SK-N-SH (cell line): ENCODE measurements around the gene RAPGEFL1. TPM values are rescaled to one million over a fixed set of nuclear protein-coding genes. Genes with fewer than 3 reads are reported as not detected.
"Not testable (repeated sequence)": the region's sequence is repeated elsewhere in the genome, so short reads cannot be mapped to it uniquely, and the experiment has no call there.

Experiments
- CTCF ChIA-PET: fragments of 300-600, 350-600 bp; formaldehyde crosslinking; extraction: SDS; loops from one replicate; lab custom pipeline; 2021; lab: Yijun Ruan, JAX
- POLR2A ChIA-PET: fragments of 350-600 bp; sonication (Branson Sonifier 250); formaldehyde crosslinking; extraction: SDS; loops from one replicate; lab custom pipeline; 2020; ENCODE audit warnings: antibody characterized with exemption, inconsistent platforms; lab: Yijun Ruan, JAX
- DNase-seq: peaks from one replicate; pipeline ENCODE4 v3.0.0; 2012
- H2AFZ ChIP-seq: fragments of 200-600 bp; sonication (generic); 2 replicates; pipeline ENCODE4 v1.8.1; 2016; ENCODE audit warnings: antibody characterized with exemption, mild to moderate bottlenecking, low read depth
- H3F3A ChIP-seq: fragments of 200-600 bp; sonication (generic); replicated peaks from 2 replicates; pipeline ENCODE3; 2016; ENCODE audit warnings: antibody characterized with exemption, mild to moderate bottlenecking; ENCODE audit not compliant: insufficient read depth
- H3K27ac ChIP-seq, 2 experiments: fragments of 200-500 bp in 1 of 2; fragments of 200-600 bp in 1 of 2; sonication (Bioruptor generic) in 1 of 2; sonication (generic), shearing (Covaris generic) in 1 of 2; 2 replicates each; pipeline versions ENCODE4 v1.5.1 to v1.6.1; 2014 to 2016; ENCODE audit warnings: low read depth in 2 of 2, inconsistent platforms in 1 of 2, low read length in 1 of 2, mild to moderate bottlenecking in 1 of 2, mixed read lengths in 1 of 2
- H3K27me3 ChIP-seq: fragments of 200-600 bp; sonication (generic), shearing (Covaris generic); 2 replicates; pipeline ENCODE4 v1.6.1; 2016; ENCODE audit warnings: mixed run types; ENCODE audit not compliant: insufficient read depth
- H3K36me3 ChIP-seq, 2 experiments: fragments of 200-500 bp in 1 of 2; fragments of 200-600 bp in 1 of 2; sonication (Bioruptor generic) in 1 of 2; sonication (generic) in 1 of 2; replicated peaks in 1 of 2; 2 replicates each; pipeline versions ENCODE3 to v1.5.1; 2014 to 2016; ENCODE audit warnings: low read length in 1 of 2, mild to moderate bottlenecking in 1 of 2; ENCODE audit not compliant: insufficient read depth in 2 of 2, control insufficient read depth in 1 of 2
- H3K4me1 ChIP-seq, 2 experiments: fragments of 200-500 bp in 1 of 2; fragments of 200-600 bp in 1 of 2; sonication (Bioruptor generic) in 1 of 2; sonication (generic), shearing (Covaris generic) in 1 of 2; 2 replicates each; pipeline versions ENCODE4 v1.5.1 to v1.6.1; 2014 to 2016; ENCODE audit warnings: low read depth in 1 of 2, low read length in 1 of 2, mixed run types in 1 of 2; ENCODE audit not compliant: insufficient read depth in 2 of 2, control insufficient read depth in 1 of 2
- H3K4me2 ChIP-seq: fragments of 200-600 bp; sonication (generic), shearing (Covaris generic); 2 replicates; pipeline ENCODE4 v1.6.1; 2017; ENCODE audit warnings: mixed run types
- H3K4me3 ChIP-seq, 2 experiments: fragments of 200-500 bp in 1 of 2; fragments of 200-600 bp in 1 of 2; sonication (Bioruptor generic) in 1 of 2; sonication (generic), shearing (Covaris generic) in 1 of 2; 2 replicates each; pipeline versions ENCODE4 v1.5.1 to v1.8.1; 2014 to 2016; ENCODE audit warnings: low read depth in 2 of 2, inconsistent platforms in 1 of 2, low read length in 1 of 2, mild to moderate bottlenecking in 1 of 2, mixed read lengths in 1 of 2, moderate library complexity in 1 of 2
- H3K79me2 ChIP-seq: fragments of 200-600 bp; sonication (generic); 2 replicates; pipeline ENCODE4 v1.8.1; 2017; ENCODE audit warnings: mild to moderate bottlenecking; ENCODE audit not compliant: insufficient read depth
- H3K9ac ChIP-seq: fragments of 200-600 bp; sonication (generic); 2 replicates; pipeline ENCODE4 v1.6.1; 2017; ENCODE audit warnings: mixed run types
- H3K9me2 ChIP-seq: fragments of 200-600 bp; sonication (generic); 2 replicates; pipeline ENCODE4 v1.6.1; 2017; ENCODE audit warnings: mixed run types
- H3K9me3 ChIP-seq: fragments of 200-600 bp; sonication (generic); 2 replicates; pipeline ENCODE4 v1.6.1; 2017; ENCODE audit warnings: mixed run types, mild to moderate bottlenecking, moderate library complexity
- H4K20me1 ChIP-seq: fragments of 200-600 bp; sonication (generic); 2 replicates; pipeline ENCODE4 v1.6.1; 2017; ENCODE audit warnings: mild to moderate bottlenecking, mixed run types; ENCODE audit not compliant: insufficient read depth
- CHD2 ChIP-seq: fragments of 150-350 bp; IDR thresholded peaks from 2 replicates; pipeline ENCODE4 v1.6.1; 2018; ENCODE audit warnings: low read length; ENCODE audit not compliant: partially characterized antibody
- ELF1 ChIP-seq: IDR thresholded peaks from 2 replicates; pipeline ENCODE4 v1.4.0; 2012
- EZH2phosphoT487 ChIP-seq: fragments of 200-600 bp; sonication (generic); IDR thresholded peaks from 2 replicates; pipeline ENCODE4 v1.6.1; 2017; ENCODE audit warnings: low read depth, mixed run types, mild to moderate bottlenecking, antibody characterized with exemption, moderate library complexity, borderline replicate concordance
- FOSL2 ChIP-seq: IDR thresholded peaks from 2 replicates; pipeline ENCODE4 v1.4.0; 2012; ENCODE audit warnings: low read depth, mild to moderate bottlenecking, moderate library complexity, borderline replicate concordance
- JUND ChIP-seq: IDR thresholded peaks from 2 replicates; pipeline ENCODE4 v1.4.0; 2012
- MXI1 ChIP-seq: IDR thresholded peaks from 2 replicates; pipeline ENCODE4 v1.6.1; 2012; ENCODE audit warnings: mild to moderate bottlenecking, low read depth, low read length, improper control_type of control experiment
- NFIC ChIP-seq: IDR thresholded peaks from 2 replicates; pipeline ENCODE4 v1.4.0; 2012; ENCODE audit warnings: borderline replicate concordance
- NRF1 ChIP-seq: IDR thresholded peaks from 2 replicates; pipeline ENCODE4 v1.6.1; 2012; ENCODE audit warnings: low read depth, mild to moderate bottlenecking, low read length
- POLR2AphosphoS5 ChIP-seq: IDR thresholded peaks from 2 replicates; pipeline ENCODE4 v1.6.1; 2012; ENCODE audit warnings: low read depth, low read length
- RAD21 ChIP-seq: IDR thresholded peaks from 2 replicates; pipeline ENCODE4 v1.6.1; 2012; ENCODE audit warnings: mild to moderate bottlenecking, low read length
- RCOR1 ChIP-seq: fragments of 150-350 bp; IDR thresholded peaks from 2 replicates; pipeline ENCODE4 v1.6.1; 2017; ENCODE audit warnings: antibody characterized with exemption, low read length
- RXRA ChIP-seq: IDR thresholded peaks from 2 replicates; pipeline ENCODE4 v1.4.0; 2012; ENCODE audit warnings: low read depth, mild to moderate bottlenecking, borderline replicate concordance
- SIN3A ChIP-seq: IDR thresholded peaks from 2 replicates; pipeline ENCODE4 v1.6.1; 2012; ENCODE audit warnings: low read depth, mild to moderate bottlenecking, low read length, moderate library complexity, borderline replicate concordance
- SMC3 ChIP-seq: IDR thresholded peaks from 2 replicates; pipeline ENCODE4 v1.6.1; 2012; ENCODE audit warnings: low read depth, low read length, improper control_type of control experiment
- TAF1 ChIP-seq: IDR thresholded peaks from 2 replicates; pipeline ENCODE4 v1.6.1; 2012; ENCODE audit warnings: low read depth, mild to moderate bottlenecking, low read length, moderate library complexity, borderline replicate concordance
- WGBS: methylation state at CpG from one replicate; pipeline ENCODE4 v1.1.6; 2017; ENCODE audit warnings: low lambda C conversion rate; 5-methylcytosine and 5-hydroxymethylcytosine counted together
- polyA plus RNA-seq, 3 experiments: library from polyadenylated mRNA; depleted of rRNA; stranded (reverse); fragments of >200 nt; gene quantifications; 2 replicates each; pipeline ENCODE4 v1.2.3, GENCODE V29; 2012
- TF ChIP-seq, protein P1 (sequence below): IDR thresholded peaks from 2 replicates; pipeline ENCODE4 v1.4.0; 2012; ENCODE audit warnings: low read depth, borderline replicate concordance
- TF ChIP-seq, protein P2 (sequence below): fragments of 150-350 bp; IDR thresholded peaks from 2 replicates; pipeline ENCODE4 v1.6.1; 2016; ENCODE audit warnings: mild to moderate bottlenecking, low read depth, low read length
- TF ChIP-seq, protein P3 (sequence below): fragments of 200-600 bp; sonication (generic); IDR thresholded peaks from 2 replicates; pipeline ENCODE4 v1.6.1; 2017; ENCODE audit warnings: antibody characterized with exemption, mild to moderate bottlenecking, moderate library complexity
- TF ChIP-seq, protein P4 (sequence below): IDR thresholded peaks from 2 replicates; pipeline ENCODE4 v1.4.0; 2012; ENCODE audit warnings: low read depth, borderline replicate concordance

The RAPGEFL1 gene
- polyA plus RNA-seq, 1 of the 3 experiments (the other 2 are of a cell fraction), result 5.9 TPM

DNA sequence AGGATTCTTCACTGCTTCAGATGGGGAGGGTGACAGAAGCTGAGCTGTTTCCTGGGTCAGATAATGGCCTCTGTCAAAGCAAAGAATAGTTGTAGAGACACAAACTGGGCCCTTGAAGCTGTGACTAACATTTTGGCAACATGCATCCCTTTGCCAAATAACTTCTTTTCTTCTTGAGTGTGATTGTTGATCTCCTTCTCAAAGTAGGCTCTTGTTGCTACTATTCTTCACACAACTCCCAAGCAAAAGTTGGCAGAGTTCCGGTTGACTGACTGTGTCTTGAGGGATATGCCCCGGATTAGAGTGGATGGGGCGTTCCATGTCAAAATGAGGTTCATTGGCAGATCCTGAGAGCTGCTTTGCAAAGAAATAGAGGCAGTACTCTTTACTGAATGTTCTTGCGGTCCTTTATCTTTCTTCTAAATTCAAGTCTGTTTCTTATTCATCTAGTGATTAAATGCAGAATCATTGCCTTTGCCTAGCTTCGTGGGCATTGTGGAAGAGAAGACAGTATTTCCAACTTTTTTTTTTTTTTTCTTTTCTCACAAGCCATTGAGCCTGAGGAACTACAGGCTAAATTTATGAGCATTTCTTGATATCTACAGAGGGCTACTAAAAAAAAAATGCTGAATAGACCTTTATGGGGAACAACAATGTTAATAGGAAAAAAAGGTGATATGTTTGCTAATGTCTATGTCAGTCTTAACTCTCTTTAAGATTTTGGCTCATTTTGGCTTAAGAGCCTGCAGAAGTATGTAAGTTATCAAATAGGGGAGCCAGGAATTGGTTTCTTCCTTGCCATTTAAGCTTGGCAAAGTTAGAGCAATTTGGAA lies 47.7 kb downstream of the RAPGEFL1 start:
- no peaks in the 10 kb centered on the region; a peak in 1 of 4 replicates for H3K4me1 ChIP-seq
- POLR2A ChIA-PET, result interaction anchor here (0.6 kb wide), 1 partner anchor 16 kb away, joined by 6 read pairs; no protein-coding TSS in a partner anchor
- TF ChIP-seq SIN3A (no peak), MXI1 (no peak), JUND (no peak), EZH2phosphoT487 (no peak), NFIC (no peak), RAD21 (no peak), FOSL2 (no peak), RXRA (no peak), NRF1 (no peak), SMC3 (no peak), ELF1 (no peak), RCOR1 (no peak), POLR2AphosphoS5 (no peak), CHD2 (no peak), TAF1 (no peak)
- TF ChIP-seq, protein P1, sequence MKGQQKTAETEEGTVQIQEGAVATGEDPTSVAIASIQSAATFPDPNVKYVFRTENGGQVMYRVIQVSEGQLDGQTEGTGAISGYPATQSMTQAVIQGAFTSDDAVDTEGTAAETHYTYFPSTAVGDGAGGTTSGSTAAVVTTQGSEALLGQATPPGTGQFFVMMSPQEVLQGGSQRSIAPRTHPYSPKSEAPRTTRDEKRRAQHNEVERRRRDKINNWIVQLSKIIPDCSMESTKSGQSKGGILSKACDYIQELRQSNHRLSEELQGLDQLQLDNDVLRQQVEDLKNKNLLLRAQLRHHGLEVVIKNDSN, result no peak
- TF ChIP-seq, protein P2, sequence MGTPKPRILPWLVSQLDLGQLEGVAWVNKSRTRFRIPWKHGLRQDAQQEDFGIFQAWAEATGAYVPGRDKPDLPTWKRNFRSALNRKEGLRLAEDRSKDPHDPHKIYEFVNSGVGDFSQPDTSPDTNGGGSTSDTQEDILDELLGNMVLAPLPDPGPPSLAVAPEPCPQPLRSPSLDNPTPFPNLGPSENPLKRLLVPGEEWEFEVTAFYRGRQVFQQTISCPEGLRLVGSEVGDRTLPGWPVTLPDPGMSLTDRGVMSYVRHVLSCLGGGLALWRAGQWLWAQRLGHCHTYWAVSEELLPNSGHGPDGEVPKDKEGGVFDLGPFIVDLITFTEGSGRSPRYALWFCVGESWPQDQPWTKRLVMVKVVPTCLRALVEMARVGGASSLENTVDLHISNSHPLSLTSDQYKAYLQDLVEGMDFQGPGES, result no peak
- TF ChIP-seq, protein P3, sequence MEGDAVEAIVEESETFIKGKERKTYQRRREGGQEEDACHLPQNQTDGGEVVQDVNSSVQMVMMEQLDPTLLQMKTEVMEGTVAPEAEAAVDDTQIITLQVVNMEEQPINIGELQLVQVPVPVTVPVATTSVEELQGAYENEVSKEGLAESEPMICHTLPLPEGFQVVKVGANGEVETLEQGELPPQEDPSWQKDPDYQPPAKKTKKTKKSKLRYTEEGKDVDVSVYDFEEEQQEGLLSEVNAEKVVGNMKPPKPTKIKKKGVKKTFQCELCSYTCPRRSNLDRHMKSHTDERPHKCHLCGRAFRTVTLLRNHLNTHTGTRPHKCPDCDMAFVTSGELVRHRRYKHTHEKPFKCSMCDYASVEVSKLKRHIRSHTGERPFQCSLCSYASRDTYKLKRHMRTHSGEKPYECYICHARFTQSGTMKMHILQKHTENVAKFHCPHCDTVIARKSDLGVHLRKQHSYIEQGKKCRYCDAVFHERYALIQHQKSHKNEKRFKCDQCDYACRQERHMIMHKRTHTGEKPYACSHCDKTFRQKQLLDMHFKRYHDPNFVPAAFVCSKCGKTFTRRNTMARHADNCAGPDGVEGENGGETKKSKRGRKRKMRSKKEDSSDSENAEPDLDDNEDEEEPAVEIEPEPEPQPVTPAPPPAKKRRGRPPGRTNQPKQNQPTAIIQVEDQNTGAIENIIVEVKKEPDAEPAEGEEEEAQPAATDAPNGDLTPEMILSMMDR, result no peak
- TF ChIP-seq, protein P4, sequence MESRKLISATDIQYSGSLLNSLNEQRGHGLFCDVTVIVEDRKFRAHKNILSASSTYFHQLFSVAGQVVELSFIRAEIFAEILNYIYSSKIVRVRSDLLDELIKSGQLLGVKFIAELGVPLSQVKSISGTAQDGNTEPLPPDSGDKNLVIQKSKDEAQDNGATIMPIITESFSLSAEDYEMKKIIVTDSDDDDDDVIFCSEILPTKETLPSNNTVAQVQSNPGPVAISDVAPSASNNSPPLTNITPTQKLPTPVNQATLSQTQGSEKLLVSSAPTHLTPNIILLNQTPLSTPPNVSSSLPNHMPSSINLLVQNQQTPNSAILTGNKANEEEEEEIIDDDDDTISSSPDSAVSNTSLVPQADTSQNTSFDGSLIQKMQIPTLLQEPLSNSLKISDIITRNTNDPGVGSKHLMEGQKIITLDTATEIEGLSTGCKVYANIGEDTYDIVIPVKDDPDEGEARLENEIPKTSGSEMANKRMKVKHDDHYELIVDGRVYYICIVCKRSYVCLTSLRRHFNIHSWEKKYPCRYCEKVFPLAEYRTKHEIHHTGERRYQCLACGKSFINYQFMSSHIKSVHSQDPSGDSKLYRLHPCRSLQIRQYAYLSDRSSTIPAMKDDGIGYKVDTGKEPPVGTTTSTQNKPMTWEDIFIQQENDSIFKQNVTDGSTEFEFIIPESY, result no peak
- TF ChIP-seq, all 33 proteins: peak for 0
- no peak overlapping the region for H3K9ac ChIP-seq
- WGBS, result 88% methylated on average over 5 of the region's 5 CpGs
- H3K9me3 ChIP-seq, result no peaks in the 10 kb centered on the region
- no peak for DNase-seq
- no peak overlapping the region for H3K4me2 ChIP-seq
- H4K20me1 ChIP-seq, result peaks cover 23% of the 10 kb centered on the region
- CTCF ChIA-PET, result no interaction called here
- H2AFZ ChIP-seq, result no peak overlapping the region
- H3K27me3 ChIP-seq, result no peaks in the 10 kb centered on the region
- H3K4me3 ChIP-seq, result no peak overlapping the region
- peaks cover 0 to 6% of the 10 kb centered on the region in 2 experiments for H3K36me3 ChIP-seq
- peaks cover 9% of the 10 kb centered on the region for H3F3A ChIP-seq
- H3K9me2 ChIP-seq, result no peaks in the 10 kb centered on the region
- peaks cover 92% of the 10 kb centered on the region for H3K79me2 ChIP-seq
- H3K27ac ChIP-seq, result 0 out of 4 replicates have a peak overlapping the region, but pooled peaks of 1 of the 2 experiments have one; percentile 1

DNA sequence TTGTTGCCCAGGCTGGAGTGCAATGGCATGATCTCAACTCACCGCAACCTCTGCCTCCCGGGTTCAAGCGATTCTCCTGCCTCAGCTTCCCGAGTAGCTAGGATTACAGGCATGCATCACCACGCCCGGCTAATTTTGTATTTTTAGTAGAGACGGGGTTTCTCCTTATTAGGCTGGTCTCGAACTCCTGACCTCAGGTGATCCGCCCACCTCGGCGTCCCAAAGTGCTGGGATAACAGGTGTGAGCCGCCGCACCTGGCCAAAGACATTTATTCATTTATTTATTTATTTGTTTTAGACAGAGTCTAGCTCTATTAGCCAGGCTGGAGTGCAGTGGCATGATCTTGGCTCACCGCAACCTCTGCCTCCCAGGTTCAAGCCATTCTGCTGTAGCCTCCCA lies 51.9 kb downstream of the RAPGEFL1 start:
- H3K4me1 ChIP-seq, H2AFZ ChIP-seq, H3K9ac ChIP-seq, H3K9me2 ChIP-seq, POLR2A ChIA-PET, H3F3A ChIP-seq, H3K4me3 ChIP-seq, H3K27ac ChIP-seq, H3K27me3 ChIP-seq, H3K9me3 ChIP-seq, H3K4me2 ChIP-seq, DNase-seq: not testable (repeated sequence)
- peaks cover 2 to 22% of the 10 kb centered on the region in 2 experiments for H3K36me3 ChIP-seq
- H4K20me1 ChIP-seq, result peaks cover 31% of the 10 kb centered on the region
- WGBS, result 96% methylated on average over 14 of the region's 14 CpGs
- CTCF ChIA-PET, result interaction anchor here (1.2 kb wide), 1 partner anchor 37 kb away, joined by 3 read pairs; no protein-coding TSS in a partner anchor
- H3K79me2 ChIP-seq, result peaks cover 98% of the 10 kb centered on the region
